SU-DHL-6 (cell line): ENCODE data around the gene DIAPH3.

Source experiments
- H2AFZ ChIP-seq: fragments of 200-600 bp; sonication (generic); 2 replicates; pipeline ENCODE4 v1.6.1; 2014; ENCODE audit warnings: low read depth, mild to moderate bottlenecking, moderate library complexity, mixed read lengths, antibody characterized with exemption, low read length; ENCODE audit not compliant: severe bottlenecking
- H3F3A ChIP-seq: fragments of 200-600 bp; shearing (Covaris generic); 2 replicates; pipeline ENCODE4 v1.6.0; 2016; ENCODE audit warnings: antibody characterized with exemption, mild to moderate bottlenecking; ENCODE audit not compliant: insufficient read depth
- H3K27ac ChIP-seq: fragments of 200-600 bp; sonication (generic); 2 replicates; pipeline ENCODE4 v1.5.1; 2016; ENCODE audit warnings: low read depth, mild to moderate bottlenecking, low read length, moderate library complexity, mixed read lengths
- H3K27me3 ChIP-seq: fragments of 200-600 bp; sonication (generic), shearing (Covaris generic); 2 replicates; pipeline ENCODE4 v1.6.0; 2014; ENCODE audit warnings: mild to moderate bottlenecking, low read length
- H3K36me3 ChIP-seq: fragments of 200-600 bp; sonication (generic); 2 replicates; pipeline ENCODE4 v1.6.1; 2014; ENCODE audit warnings: mild to moderate bottlenecking, low read length, mixed read lengths
- H3K4me2 ChIP-seq: fragments of 300-600, 200-600 bp; shearing (Covaris generic), sonication (generic); 2 replicates; pipeline ENCODE4 v1.6.0; 2014; ENCODE audit warnings: low read length, low read depth, mild to moderate bottlenecking; ENCODE audit not compliant: poor library complexity, severe bottlenecking
- H3K4me3 ChIP-seq: fragments of 200-600 bp; sonication (generic); 2 replicates; pipeline ENCODE4 v1.5.1; 2014; ENCODE audit warnings: antibody characterized with exemption, low read length, mild to moderate bottlenecking, mixed read lengths; ENCODE audit not compliant: insufficient read depth, poor library complexity, severe bottlenecking
- H3K79me2 ChIP-seq: fragments of 200-600 bp; sonication (generic); 2 replicates; pipeline ENCODE4 v1.6.1; 2014; ENCODE audit warnings: mild to moderate bottlenecking, low read length, moderate library complexity; ENCODE audit not compliant: insufficient read depth
- H3K9ac ChIP-seq: fragments of 200-600 bp; sonication (generic); 2 replicates; pipeline ENCODE4 v1.7.0; 2014; ENCODE audit warnings: mild to moderate bottlenecking, low read length
- H3K9me2 ChIP-seq: fragments of 200-600 bp; sonication (generic); replicated peaks from 2 replicates; pipeline ENCODE4 v1.6.1; 2014; ENCODE audit warnings: low read length; ENCODE audit not compliant: insufficient read depth
- H3K9me3 ChIP-seq: fragments of 200-600 bp; sonication (generic); 2 replicates; pipeline ENCODE4 v1.6.1; 2014; ENCODE audit warnings: low read length, mixed read lengths; ENCODE audit not compliant: insufficient read depth
- H4K20me1 ChIP-seq: fragments of 200-600 bp; sonication (generic); 2 replicates; pipeline ENCODE4 v1.6.1; 2014; ENCODE audit warnings: low read depth, mild to moderate bottlenecking, antibody characterized with exemption, low read length, moderate library complexity, mixed read lengths
- EZH2phosphoT487 ChIP-seq: fragments of 200-600 bp; sonication (generic), shearing (Covaris generic); conservative IDR thresholded peaks from 2 replicates; pipeline ENCODE4 v1.6.1; 2018; ENCODE audit warnings: mild to moderate bottlenecking, antibody characterized with exemption, low read length, moderate library complexity, mixed read lengths
- TF ChIP-seq, protein P1 (sequence below): fragments of 200-600 bp; sonication (generic); IDR thresholded peaks from one replicate; pipeline ENCODE4 v1.5.1; 2017; ENCODE audit warnings: antibody characterized with exemption, mild to moderate bottlenecking, low read length, moderate library complexity; ENCODE audit not compliant: insufficient read depth, poor library complexity, severe bottlenecking

The DIAPH3 gene

DNA sequence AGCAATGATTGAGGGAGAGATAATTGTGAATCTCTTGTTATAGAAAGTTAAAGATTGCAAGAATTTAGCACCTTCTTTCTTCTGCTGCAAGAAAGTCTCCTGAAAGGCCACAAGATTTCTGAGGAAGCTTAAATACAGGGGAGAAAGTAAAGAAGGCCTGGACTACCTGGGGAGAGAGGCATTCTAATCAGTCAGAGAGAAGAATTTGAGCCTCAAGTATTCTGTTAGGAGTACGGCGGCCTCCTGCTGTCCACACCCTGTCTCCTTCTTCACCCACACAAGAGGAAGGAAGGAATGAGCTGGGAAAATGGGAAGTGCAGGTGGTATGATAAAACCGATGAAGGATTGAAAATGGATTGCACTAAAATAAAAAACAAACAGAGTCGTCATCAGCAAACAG, 474.7 kb downstream of the DIAPH3 start:
- TF ChIP-seq, protein P1, sequence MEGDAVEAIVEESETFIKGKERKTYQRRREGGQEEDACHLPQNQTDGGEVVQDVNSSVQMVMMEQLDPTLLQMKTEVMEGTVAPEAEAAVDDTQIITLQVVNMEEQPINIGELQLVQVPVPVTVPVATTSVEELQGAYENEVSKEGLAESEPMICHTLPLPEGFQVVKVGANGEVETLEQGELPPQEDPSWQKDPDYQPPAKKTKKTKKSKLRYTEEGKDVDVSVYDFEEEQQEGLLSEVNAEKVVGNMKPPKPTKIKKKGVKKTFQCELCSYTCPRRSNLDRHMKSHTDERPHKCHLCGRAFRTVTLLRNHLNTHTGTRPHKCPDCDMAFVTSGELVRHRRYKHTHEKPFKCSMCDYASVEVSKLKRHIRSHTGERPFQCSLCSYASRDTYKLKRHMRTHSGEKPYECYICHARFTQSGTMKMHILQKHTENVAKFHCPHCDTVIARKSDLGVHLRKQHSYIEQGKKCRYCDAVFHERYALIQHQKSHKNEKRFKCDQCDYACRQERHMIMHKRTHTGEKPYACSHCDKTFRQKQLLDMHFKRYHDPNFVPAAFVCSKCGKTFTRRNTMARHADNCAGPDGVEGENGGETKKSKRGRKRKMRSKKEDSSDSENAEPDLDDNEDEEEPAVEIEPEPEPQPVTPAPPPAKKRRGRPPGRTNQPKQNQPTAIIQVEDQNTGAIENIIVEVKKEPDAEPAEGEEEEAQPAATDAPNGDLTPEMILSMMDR, result no peak
- no peak for TF ChIP-seq EZH2phosphoT487
- Histone ChIP-seq H3K4me3 (no peak overlapping the region), H3K9me2 (no peaks in the 10 kb centered on the region), H2AFZ (no peak overlapping the region), H4K20me1 (no peaks in the 10 kb centered on the region), H3K27ac (no peak overlapping the region), H3K36me3 (no peaks in the 10 kb centered on the region), H3K9ac (no peak overlapping the region), H3F3A (no peaks in the 10 kb centered on the region), H3K9me3 (no peaks in the 10 kb centered on the region), H3K4me2 (no peak overlapping the region), H3K27me3 (no peaks in the 10 kb centered on the region), H3K79me2 (no peaks in the 10 kb centered on the region)

GRCh38 chr13:59686798-59687394, 476.8 kb downstream of the DIAPH3 start:
- no peaks in the 10 kb centered on the region for H3K79me2 ChIP-seq
- H3K27ac ChIP-seq, result no peak overlapping the region
- H3K27me3 ChIP-seq, result no peaks in the 10 kb centered on the region
- H3K9me3 ChIP-seq, result no peaks in the 10 kb centered on the region
- H3K4me2 ChIP-seq, result no peak overlapping the region
- no peak overlapping the region for H2AFZ ChIP-seq
- H3K4me3 ChIP-seq, result no peak overlapping the region
- H4K20me1 ChIP-seq, result no peaks in the 10 kb centered on the region
- no peaks in the 10 kb centered on the region for H3K36me3 ChIP-seq
- H3F3A ChIP-seq, result no peaks in the 10 kb centered on the region
- no peak overlapping the region for H3K9ac ChIP-seq
- TF ChIP-seq EZH2phosphoT487, result no peak
- TF ChIP-seq, protein P1, result no peak
- H3K9me2 ChIP-seq, result no peaks in the 10 kb centered on the region

DNA sequence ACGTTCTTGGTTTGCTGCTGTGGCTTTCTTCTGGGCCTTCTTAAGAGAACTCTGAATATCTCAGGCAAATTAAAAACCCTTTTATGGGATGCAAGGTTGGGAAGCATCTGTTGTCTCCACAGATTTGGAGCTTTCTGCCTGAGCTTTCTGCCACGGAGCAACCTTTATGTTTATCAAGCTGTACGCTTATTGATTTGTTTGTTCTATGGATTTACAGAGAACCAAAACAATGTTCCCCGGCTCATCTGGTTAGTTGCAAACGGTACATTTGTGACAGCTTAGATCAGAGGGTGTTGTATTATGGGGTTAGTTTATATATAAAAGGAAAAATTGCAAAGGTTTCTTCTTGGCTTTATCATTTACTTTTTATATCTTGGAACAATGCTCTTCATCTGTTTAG, 479.6 kb downstream of the DIAPH3 start:
- Histone ChIP-seq H4K20me1 (no peaks in the 10 kb centered on the region), H3F3A (no peaks in the 10 kb centered on the region), H3K9me2 (no peaks in the 10 kb centered on the region), H3K79me2 (no peaks in the 10 kb centered on the region), H3K4me2 (no peak overlapping the region), H2AFZ (no peak overlapping the region), H3K27ac (no peak overlapping the region), H3K4me3 (no peak overlapping the region), H3K27me3 (no peaks in the 10 kb centered on the region), H3K36me3 (no peaks in the 10 kb centered on the region), H3K9me3 (no peaks in the 10 kb centered on the region), H3K9ac (no peak overlapping the region)
- no peak for TF ChIP-seq EZH2phosphoT487
- TF ChIP-seq, protein P1, result no peak
